Adipocyte (in vitro differentiated cells): Measurements from ENCODE around the gene TTC9C.
"Not testable (repeated sequence)": the region's sequence is repeated elsewhere in the genome, so short reads cannot be mapped to it uniquely, and the experiment has no call there.

Experiments used
- DNase-seq: peaks from one replicate; pipeline ENCODE4 v3.0.0-alpha.2; 2015; ENCODE audit warnings: low read depth
- H3K27me3 ChIP-seq: replicated peaks from 2 replicates; pipeline ENCODE4 v1.7.0; 2013; ENCODE audit warnings: mild to moderate bottlenecking, low read length, moderate library complexity; ENCODE audit not compliant: control insufficient read depth, insufficient read depth
- H3K36me3 ChIP-seq: 2 replicates; pipeline ENCODE4 v1.7.0; 2013; ENCODE audit warnings: low read length, mild to moderate bottlenecking, moderate library complexity; ENCODE audit not compliant: control insufficient read depth, insufficient read depth, severe bottlenecking
- H3K4me1 ChIP-seq: 2 replicates; pipeline ENCODE4 v1.7.0; 2013; ENCODE audit warnings: mild to moderate bottlenecking, low read length, moderate library complexity; ENCODE audit not compliant: control insufficient read depth, insufficient read depth
- H3K4me3 ChIP-seq: 2 replicates; pipeline ENCODE4 v1.7.0; 2013; ENCODE audit warnings: mild to moderate bottlenecking, low read length, moderate library complexity
- H3K9ac ChIP-seq: 2 replicates; pipeline ENCODE4 v1.7.0; 2013; ENCODE audit warnings: mild to moderate bottlenecking, low read length, moderate library complexity
- H3K9me3 ChIP-seq: 2 replicates; pipeline ENCODE4 v1.7.0; 2013; ENCODE audit warnings: mild to moderate bottlenecking, low read length, moderate library complexity; ENCODE audit not compliant: control insufficient read depth

TTC9C gene

GRCh38 chr11:62702246-62702645 lies 26.0 kb upstream of the TTC9C start:
- Histone ChIP-seq H3K36me3 (peaks cover 34% of the 10 kb centered on the region), H3K4me3 (no peak overlapping the region)

GRCh38 chr11:62703921-62704320 lies 24.4 kb upstream of the TTC9C start:
- not testable (repeated sequence) for H3K4me3 ChIP-seq, DNase-seq, H3K9me3 ChIP-seq, H3K27me3 ChIP-seq, H3K9ac ChIP-seq
- H3K4me1 ChIP-seq: peaks cover 35% of the 10 kb centered on the region
- peaks cover 30% of the 10 kb centered on the region for H3K36me3 ChIP-seq

More at GRCh38 chr11:62702246-62702645, 26.0 kb upstream of the TTC9C start:
- DNase-seq: no peak
- H3K9ac ChIP-seq: peak overlapping the region; percentile 25
- H3K9me3 ChIP-seq: no peaks in the 10 kb centered on the region
- H3K27me3 ChIP-seq: no peaks in the 10 kb centered on the region
- peaks cover 28% of the 10 kb centered on the region for H3K4me1 ChIP-seq

- Histone ChIP-seq H3K27me3 (no peaks in the 10 kb centered on the region), H3K9ac (peak overlapping the region; percentile 85), H3K4me1 (peaks cover 48% of the 10 kb centered on the region), H3K4me3 (peak overlapping the region; percentile 84), H3K9me3 (no peaks in the 10 kb centered on the region), H3K36me3 (peaks cover 26% of the 10 kb centered on the region)
- DNase-seq: no peak
These were observed 22.9 kb upstream of the TTC9C start for GRCh38 chr11:62705413-62705812.

GRCh38 chr11:62705880-62706849 lies 22.1 kb upstream of the TTC9C start:
- peak overlapping the region; percentile 84 for H3K4me3 ChIP-seq
- peaks cover 28% of the 10 kb centered on the region for H3K36me3 ChIP-seq
- peaks cover 46% of the 10 kb centered on the region for H3K4me1 ChIP-seq
- no peaks in the 10 kb centered on the region for H3K27me3 ChIP-seq
- peak overlapping the region; percentile 85 for H3K9ac ChIP-seq
- peak; percentile 98 for DNase-seq
- no peaks in the 10 kb centered on the region for H3K9me3 ChIP-seq

GRCh38 chr11:62706850-62707247 lies 21.4 kb upstream of the TTC9C start:
- H3K4me1 ChIP-seq: peaks cover 44% of the 10 kb centered on the region
- DNase-seq: no peak
- H3K36me3 ChIP-seq: peaks cover 28% of the 10 kb centered on the region
- no peaks in the 10 kb centered on the region for H3K27me3 ChIP-seq
- H3K4me3 ChIP-seq: peak overlapping the region; percentile 84
- H3K9ac ChIP-seq: peak overlapping the region; percentile 83
- no peaks in the 10 kb centered on the region for H3K9me3 ChIP-seq

GRCh38 chr11:62707277-62707861 lies 20.9 kb upstream of the TTC9C start, which contains the start of the genes BSCL2 and GNG3:
BSCL2 (minus strand) TSS chr11:62707424; CDS start chr11:62707195, 229 bp downstream.
GNG3 (plus strand) TSS chr11:62707676; CDS start chr11:62708296, 620 bp downstream.
- Histone ChIP-seq H3K36me3 (peaks cover 29% of the 10 kb centered on the region), H3K9ac (peak within 1 kb of the TSS; percentile 98), H3K4me1 (peaks cover 42% of the 10 kb centered on the region), H3K27me3 (no peaks in the 10 kb centered on the region), H3K9me3 (no peaks in the 10 kb centered on the region), H3K4me3 (peak within 1 kb of the TSS; percentile 84)
- DNase-seq: no peak

GRCh38 chr11:62708392-62708791 lies 19.9 kb upstream of the TTC9C start:
- peak overlapping the region; percentile 98 for H3K9ac ChIP-seq
- H3K9me3 ChIP-seq: no peaks in the 10 kb centered on the region
- no peak for DNase-seq
- H3K4me3 ChIP-seq: peak overlapping the region; percentile 79
- peaks cover 38% of the 10 kb centered on the region for H3K36me3 ChIP-seq
- H3K27me3 ChIP-seq: no peaks in the 10 kb centered on the region
- H3K4me1 ChIP-seq: peaks cover 49% of the 10 kb centered on the region

GRCh38 chr11:62708793-62709192 lies 19.5 kb upstream of the TTC9C start:
- Histone ChIP-seq H3K36me3 (peaks cover 40% of the 10 kb centered on the region), H3K27me3 (no peaks in the 10 kb centered on the region), H3K4me3 (peak overlapping the region; percentile 79), H3K9me3 (no peaks in the 10 kb centered on the region), H3K4me1 (peaks cover 53% of the 10 kb centered on the region), H3K9ac (peak overlapping the region; percentile 98)
- no peak for DNase-seq

GRCh38 chr11:62709247-62710000 lies 18.9 kb upstream of the TTC9C start:
- H3K36me3 ChIP-seq: peaks cover 44% of the 10 kb centered on the region
- peak; percentile 96 for DNase-seq
- H3K9me3 ChIP-seq: no peaks in the 10 kb centered on the region
- H3K4me3 ChIP-seq: peak overlapping the region; percentile 79
- H3K9ac ChIP-seq: peak overlapping the region; percentile 98
- H3K4me1 ChIP-seq: peaks cover 58% of the 10 kb centered on the region
- H3K27me3 ChIP-seq: no peaks in the 10 kb centered on the region

- H3K27me3 ChIP-seq: no peaks in the 10 kb centered on the region
- peak; percentile 39 for DNase-seq
- H3K4me3 ChIP-seq: peak overlapping the region; percentile 79
- H3K36me3 ChIP-seq: peaks cover 46% of the 10 kb centered on the region
- peak overlapping the region; percentile 98 for H3K9ac ChIP-seq
- H3K9me3 ChIP-seq: no peaks in the 10 kb centered on the region
- H3K4me1 ChIP-seq: peaks cover 58% of the 10 kb centered on the region
These were observed 18.3 kb upstream of the TTC9C start for GRCh38 chr11:62710001-62710345.
